ENCODE results near the gene PRLR.
"Not testable (repeated sequence)": the region's sequence is repeated elsewhere in the genome, so short reads cannot be mapped to it uniquely, and the experiment has no call there.

Gene PRLR

GRCh38 chr5:35246411-35246810 is 16.1 kb upstream of the PRLR start (continued):
- TF ChIP-seq PPARA (CRISPR knock-in tag; IDR thresholded peaks at IDR 0.05; ENCODE audit: borderline replicate concordance) (no peak), ZNF8 (CRISPR knock-in tag; IDR thresholded peaks at IDR 0.05) (no peak), BACH2 (CRISPR knock-in tag; IDR thresholded peaks at IDR 0.05; ENCODE audit: borderline replicate concordance) (no peak), CREB5 (CRISPR knock-in tag; IDR thresholded peaks at IDR 0.05; ENCODE audit: low read depth) (no peak), CSRNP3 (CRISPR knock-in tag; IDR thresholded peaks at IDR 0.05) (no peak), ESRRG (CRISPR knock-in tag; IDR thresholded peaks at IDR 0.05) (no peak), POU6F1 (CRISPR knock-in tag; IDR thresholded peaks at IDR 0.05; ENCODE audit: borderline replicate concordance, low read depth) (no peak), GLIS3 (CRISPR knock-in tag; IDR thresholded peaks at IDR 0.05) (no peak), SNAI2 (CRISPR knock-in tag; IDR thresholded peaks at IDR 0.05) (no peak)

GRCh38 chr5:35245371-35245770 is 15.1 kb upstream of the PRLR start:
- not testable (repeated sequence) for ATAC-seq

GRCh38 chr5:35244171-35244570 is 13.9 kb upstream of the PRLR start:
- no peak for ATAC-seq
- TF ChIP-seq ISL1 (CRISPR knock-in tag; IDR thresholded peaks at IDR 0.05) (no peak), ZFP30 (CRISPR knock-in tag; IDR thresholded peaks at IDR 0.05) (no peak), ZNF565 (CRISPR knock-in tag; conservative IDR thresholded peaks at IDR 0.05; ENCODE audit: low read depth) (no peak), PATZ1 (CRISPR knock-in tag; IDR thresholded peaks at IDR 0.05; ENCODE audit: borderline replicate concordance) (no peak), ESRRG (CRISPR knock-in tag; IDR thresholded peaks at IDR 0.05) (no peak), ZNF8 (CRISPR knock-in tag; IDR thresholded peaks at IDR 0.05) (no peak), GLIS3 (CRISPR knock-in tag; IDR thresholded peaks at IDR 0.05) (no peak), TSHZ2 (CRISPR knock-in tag; IDR thresholded peaks at IDR 0.05) (no peak), CREB5 (CRISPR knock-in tag; IDR thresholded peaks at IDR 0.05; ENCODE audit: low read depth) (no peak), SNAI2 (CRISPR knock-in tag; IDR thresholded peaks at IDR 0.05) (no peak)

- ATAC-seq = no peak
- TF ChIP-seq TCF4 (CRISPR knock-in tag; IDR thresholded peaks at IDR 0.05; ENCODE audit: borderline replicate concordance) (no peak), TSHZ2 (CRISPR knock-in tag; IDR thresholded peaks at IDR 0.05) (no peak), ARNTL (CRISPR knock-in tag; IDR thresholded peaks at IDR 0.05; ENCODE audit: borderline replicate concordance, low read depth) (no peak), CREB5 (CRISPR knock-in tag; IDR thresholded peaks at IDR 0.05; ENCODE audit: low read depth) (no peak), ZNF70 (CRISPR knock-in tag; IDR thresholded peaks at IDR 0.05) (no peak), ESRRG (CRISPR knock-in tag; IDR thresholded peaks at IDR 0.05) (no peak), PATZ1 (CRISPR knock-in tag; IDR thresholded peaks at IDR 0.05; ENCODE audit: borderline replicate concordance) (no peak), ISL1 (CRISPR knock-in tag; IDR thresholded peaks at IDR 0.05) (no peak)
These were observed 12.5 kb upstream of the PRLR start for GRCh38 chr5:35242702-35243258.

Data from SK-N-SH treated with all-trans-retinoic acid at 6 μM for 48 hours (cell line).